Immature natural killer cell (primary cell): ENCODE measurements around the gene ATP6V1G2. TPM values are rescaled to one million over a fixed set of nuclear protein-coding genes. Genes with fewer than 3 reads are reported as not detected.

Experiments
- DNase-seq, 3 donors: peaks; one replicate each; pipeline ENCODE4 v3.0.0; 2022; ENCODE audit warnings: mixed read lengths in 1 of 3
- H3K27ac Mint-ChIP-seq, 6 donors: one replicate each; pipeline ENCODE4 v1.8.0; 2020; ENCODE audit warnings: mixed read lengths in 6 of 6, mild to moderate bottlenecking in 5 of 6, inconsistent platforms in 4 of 6, moderate library complexity in 3 of 6
- H3K27me3 Mint-ChIP-seq, 3 donors: one replicate each; pipeline ENCODE4 v1.8.0; 2020 to 2021; ENCODE audit warnings: low read depth in 3 of 3, mild to moderate bottlenecking in 3 of 3, mixed read lengths in 3 of 3, moderate library complexity in 3 of 3, inconsistent platforms in 1 of 3
- H3K36me3 Mint-ChIP-seq, 3 donors: one replicate each; pipeline ENCODE4 v1.8.0; 2020; ENCODE audit warnings: mixed read lengths in 3 of 3, inconsistent platforms in 2 of 3, mild to moderate bottlenecking in 2 of 3
- H3K4me1 Mint-ChIP-seq, 2 donors: one replicate each; pipeline ENCODE4 v1.8.0; 2020; ENCODE audit warnings: inconsistent platforms in 2 of 2, mild to moderate bottlenecking in 2 of 2, mixed read lengths in 2 of 2, moderate library complexity in 1 of 2
- H3K4me3 Mint-ChIP-seq, 5 donors: one replicate each; pipeline ENCODE4 v1.8.0; 2020; ENCODE audit warnings: mild to moderate bottlenecking in 5 of 5, mixed read lengths in 5 of 5, inconsistent platforms in 3 of 5, moderate library complexity in 3 of 5
- H3K9me3 Mint-ChIP-seq, 6 donors: one replicate each; pipeline ENCODE4 v1.8.0; 2020; ENCODE audit warnings: mild to moderate bottlenecking in 6 of 6, mixed read lengths in 6 of 6, inconsistent platforms in 4 of 6, moderate library complexity in 3 of 6
- polyA plus RNA-seq, 3 donors: library from polyadenylated mRNA; unstranded; fragments of 300-500 nt; fragmentation: Illumina TruSeq; gene quantifications; one replicate each; pipeline ENCODE4 v1.2.3, GENCODE V29; 2021

Gene ATP6V1G2
- polyA plus RNA-seq, 3 donors from 2014 or later: not detected

- Mint-ChIP-seq H3K4me3 (no peak overlapping the region), H3K9me3 (no peaks in the 10 kb centered on the region), H3K4me1 (peaks cover 36 to 60% of the 10 kb centered on the region in 2 donors), H3K27me3 (peaks cover 1 to 14% (median 2%) of the 10 kb centered on the region in 3 donors), H3K27ac (peak overlapping the region in 4 of 6 donors; percentile 7 to 53 (median 46)), H3K36me3 (peaks cover 24 to 71% (median 47%) of the 10 kb centered on the region in 3 donors)
- DNase-seq: no peak
Measured at GRCh38 chr6:31535538-31536324, 10.7 kb downstream of the ATP6V1G2 start.

GRCh38 chr6:31534521-31535040 lies 11.8 kb downstream of the ATP6V1G2 start:
- DNase-seq: no peak
- H3K4me3 Mint-ChIP-seq: no peak overlapping the region
- H3K27me3 Mint-ChIP-seq: peaks cover 0 to 10% (median 0%) of the 10 kb centered on the region in 3 donors
- peaks cover 24 to 75% (median 49%) of the 10 kb centered on the region in 3 donors for H3K36me3 Mint-ChIP-seq
- H3K27ac Mint-ChIP-seq: peak overlapping the region in 1 of 6 donors; percentile 5
- no peaks in the 10 kb centered on the region for H3K9me3 Mint-ChIP-seq
- H3K4me1 Mint-ChIP-seq: peaks cover 24 to 51% of the 10 kb centered on the region in 2 donors

- no peak for DNase-seq
- Mint-ChIP-seq H3K9me3 (no peaks in the 10 kb centered on the region), H3K4me3 (no peak overlapping the region), H3K27me3 (peaks cover 0 to 10% (median 2%) of the 10 kb centered on the region in 3 donors), H3K27ac (no peak overlapping the region), H3K36me3 (peaks cover 20 to 71% (median 43%) of the 10 kb centered on the region in 3 donors), H3K4me1 (peaks cover 19 to 46% of the 10 kb centered on the region in 2 donors)
Measured at GRCh38 chr6:31534011-31534410, 12.4 kb downstream of the ATP6V1G2 start.

DNA sequence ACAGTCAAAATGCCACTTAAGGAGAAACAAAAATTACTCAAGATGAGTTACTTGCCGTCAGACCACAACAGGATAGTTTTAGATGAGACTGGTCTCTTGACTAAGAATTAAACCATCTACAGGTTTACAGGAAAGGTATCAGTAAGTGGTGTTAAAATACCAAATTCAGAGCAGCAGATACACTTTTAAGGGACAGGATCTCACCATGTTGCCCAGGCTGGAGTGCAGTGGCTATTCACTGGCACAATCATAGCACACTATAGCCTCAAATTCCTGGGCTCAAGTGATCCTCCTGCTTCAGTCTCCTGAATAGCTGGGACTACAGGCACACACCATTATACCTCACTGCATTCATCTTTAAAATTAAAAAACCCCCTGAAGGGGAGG lies 13.0 kb downstream of the ATP6V1G2 start:
- Mint-ChIP-seq H3K36me3 (peaks cover 20 to 66% (median 38%) of the 10 kb centered on the region in 3 donors), H3K4me1 (peaks cover 13 to 40% of the 10 kb centered on the region in 2 donors), H3K27me3 (peaks cover 2 to 10% (median 3%) of the 10 kb centered on the region in 3 donors), H3K4me3 (no peak overlapping the region), H3K27ac (peak overlapping the region in 4 of 6 donors; percentile 26 to 61 (median 38)), H3K9me3 (no peaks in the 10 kb centered on the region)
- no peak for DNase-seq

- no peaks in the 10 kb centered on the region for H3K9me3 Mint-ChIP-seq
Measured at GRCh38 chr6:31532644-31533454, 13.6 kb downstream of the ATP6V1G2 start.

DNA sequence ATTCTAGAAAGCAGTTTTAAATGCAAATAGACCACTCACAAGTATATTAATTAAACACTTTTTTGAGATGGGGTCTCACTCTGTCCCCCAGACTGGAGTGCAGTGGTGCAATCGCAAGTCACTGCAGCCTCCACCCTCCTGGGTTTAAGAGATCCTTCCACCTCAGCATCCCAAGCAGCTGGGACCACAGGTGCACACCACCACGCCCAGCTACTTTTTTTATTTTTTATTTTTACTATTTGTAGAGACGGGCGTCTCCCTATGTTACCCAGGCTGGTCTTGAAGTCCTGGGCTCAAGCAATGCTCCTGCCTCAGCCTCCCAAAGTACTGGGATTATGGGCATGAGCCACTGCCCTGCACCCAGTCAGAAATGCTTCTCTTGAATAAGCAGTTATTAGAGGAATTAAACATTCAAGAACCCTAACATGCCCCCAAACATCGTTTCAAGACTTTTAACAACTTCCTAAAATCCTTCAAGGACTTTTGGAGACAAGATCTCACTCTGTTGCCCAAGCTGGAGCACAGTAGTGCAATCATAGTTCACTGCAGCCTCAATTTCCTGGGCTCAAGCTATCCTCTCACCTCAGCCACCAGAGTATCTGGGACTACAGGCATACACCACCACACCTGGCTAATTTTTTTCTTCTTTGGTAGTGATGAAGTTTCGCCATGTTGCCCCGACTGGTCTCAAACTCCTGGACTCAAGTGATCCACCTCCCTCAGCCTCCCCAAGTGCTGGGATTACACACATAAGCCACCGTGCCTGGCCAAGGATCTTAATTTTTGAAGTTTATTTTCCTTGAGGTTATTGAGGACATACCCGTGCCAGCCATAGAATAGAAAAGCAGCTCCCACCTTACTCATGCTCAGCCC lies 14.4 kb downstream of the ATP6V1G2 start:
- Mint-ChIP-seq H3K9me3 (no peaks in the 10 kb centered on the region), H3K27ac (peak overlapping the region in 4 of 6 donors; percentile 39 to 61 (median 53)), H3K4me1 (peaks cover 10 to 36% of the 10 kb centered on the region in 2 donors), H3K4me3 (no peak overlapping the region), H3K36me3 (peaks cover 20 to 59% (median 35%) of the 10 kb centered on the region in 3 donors), H3K27me3 (peaks cover 2 to 11% (median 3%) of the 10 kb centered on the region in 3 donors)
- no peak for DNase-seq

More at GRCh38 chr6:31532644-31533454, 13.6 kb downstream of the ATP6V1G2 start:
- Mint-ChIP-seq H3K27me3 (peaks cover 2 to 11% (median 3%) of the 10 kb centered on the region in 3 donors), H3K4me1 (peaks cover 10 to 36% of the 10 kb centered on the region in 2 donors), H3K27ac (peak overlapping the region in 5 of 6 donors; percentile 36 to 76 (median 61)), H3K4me3 (no peak overlapping the region), H3K36me3 (peaks cover 20 to 63% (median 35%) of the 10 kb centered on the region in 3 donors)
- DNase-seq: no peak

DNA sequence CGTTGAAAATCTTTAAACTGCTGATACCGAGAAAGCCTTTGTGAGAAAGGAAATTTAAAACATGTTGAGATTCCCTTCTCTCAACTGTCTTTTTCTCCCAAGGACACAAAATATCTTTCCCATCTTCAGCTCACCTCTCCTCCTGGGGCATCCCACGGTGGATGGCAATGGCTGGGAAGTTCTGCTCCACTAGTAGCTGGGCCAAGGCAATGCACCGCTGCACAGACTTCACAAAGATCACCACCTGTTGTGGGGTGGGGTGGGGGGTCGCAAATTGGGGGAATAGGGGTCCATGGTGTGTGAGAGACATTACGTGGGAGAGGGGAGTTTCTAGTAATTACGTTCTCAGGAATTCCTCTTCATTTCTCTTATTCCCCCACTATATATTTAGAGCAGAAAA lies 15.2 kb downstream of the ATP6V1G2 start:
- no peak overlapping the region for H3K4me3 Mint-ChIP-seq
- peaks cover 16 to 53% (median 29%) of the 10 kb centered on the region in 3 donors for H3K36me3 Mint-ChIP-seq
- H3K4me1 Mint-ChIP-seq: peaks cover 8 to 30% of the 10 kb centered on the region in 2 donors
- no peaks in the 10 kb centered on the region for H3K9me3 Mint-ChIP-seq
- no peak for DNase-seq
- no peak overlapping the region for H3K27ac Mint-ChIP-seq
- peaks cover 2 to 11% (median 3%) of the 10 kb centered on the region in 3 donors for H3K27me3 Mint-ChIP-seq

- H3K4me1 Mint-ChIP-seq: peaks cover 3 to 25% of the 10 kb centered on the region in 2 donors
- H3K4me3 Mint-ChIP-seq: no peak overlapping the region
- no peaks in the 10 kb centered on the region for H3K9me3 Mint-ChIP-seq
- no peak for DNase-seq
- H3K36me3 Mint-ChIP-seq: peaks cover 16 to 48% (median 24%) of the 10 kb centered on the region in 3 donors
- peaks cover 2 to 11% (median 3%) of the 10 kb centered on the region in 3 donors for H3K27me3 Mint-ChIP-seq
- H3K27ac Mint-ChIP-seq: peak overlapping the region in 1 of 6 donors; percentile 21
Measured at GRCh38 chr6:31530659-31531058, 15.7 kb downstream of the ATP6V1G2 start.

GRCh38 chr6:31529329-31530150 lies 16.9 kb downstream of the ATP6V1G2 start:
- Mint-ChIP-seq H3K9me3 (no peaks in the 10 kb centered on the region), H3K4me3 (no peak overlapping the region), H3K36me3 (peaks cover 15 to 38% (median 16%) of the 10 kb centered on the region in 3 donors), H3K4me1 (peaks cover 3 to 21% of the 10 kb centered on the region in 2 donors), H3K27me3 (peaks cover 2 to 5% (median 3%) of the 10 kb centered on the region in 3 donors), H3K27ac (peak overlapping the region in 1 of 6 donors; percentile 17)
- no peak for DNase-seq

DNA sequence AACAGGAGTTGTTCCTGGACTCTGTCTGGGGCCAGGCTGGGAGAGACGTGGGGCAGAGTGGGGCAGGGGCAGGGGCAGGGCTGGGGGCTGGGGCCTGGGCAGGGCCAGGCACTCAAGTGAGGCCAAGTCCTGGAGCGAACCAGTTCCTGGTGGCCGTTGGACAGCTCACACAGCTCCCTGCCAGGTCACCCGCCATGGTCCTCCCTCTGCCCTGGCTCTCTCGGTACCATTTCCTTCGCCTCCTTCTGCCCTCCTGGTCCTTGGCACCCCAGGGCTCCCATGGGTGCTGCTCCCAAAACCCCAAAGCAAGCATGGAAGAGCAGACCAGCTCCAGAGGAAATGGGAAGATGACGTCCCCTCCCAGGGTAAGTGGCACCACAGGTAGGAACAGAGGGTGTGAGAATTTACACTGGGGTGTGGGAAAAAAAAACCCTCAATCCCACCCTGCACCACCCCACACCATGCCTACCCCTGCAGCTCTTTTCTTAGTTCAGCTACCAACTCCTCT lies 17.5 kb downstream of the ATP6V1G2 start, which contains the start of gene MCCD1:
MCCD1 (plus strand) TSS at position 142 of the 508 bp plus-strand sequence; CDS start at position 195, 53 bp downstream.
- DNase-seq: no peak
- H3K4me3 Mint-ChIP-seq: no peak within 1 kb of the TSS
- H3K27ac Mint-ChIP-seq: peak within 1 kb of the TSS in 1 of 6 donors; percentile 29
- peaks cover 15 to 35% (median 16%) of the 10 kb centered on the region in 3 donors for H3K36me3 Mint-ChIP-seq
- H3K9me3 Mint-ChIP-seq: no peaks in the 10 kb centered on the region
- H3K27me3 Mint-ChIP-seq: peaks cover 2 to 3% (median 3%) of the 10 kb centered on the region in 3 donors
- peaks cover 3 to 21% of the 10 kb centered on the region in 2 donors for H3K4me1 Mint-ChIP-seq

DNA sequence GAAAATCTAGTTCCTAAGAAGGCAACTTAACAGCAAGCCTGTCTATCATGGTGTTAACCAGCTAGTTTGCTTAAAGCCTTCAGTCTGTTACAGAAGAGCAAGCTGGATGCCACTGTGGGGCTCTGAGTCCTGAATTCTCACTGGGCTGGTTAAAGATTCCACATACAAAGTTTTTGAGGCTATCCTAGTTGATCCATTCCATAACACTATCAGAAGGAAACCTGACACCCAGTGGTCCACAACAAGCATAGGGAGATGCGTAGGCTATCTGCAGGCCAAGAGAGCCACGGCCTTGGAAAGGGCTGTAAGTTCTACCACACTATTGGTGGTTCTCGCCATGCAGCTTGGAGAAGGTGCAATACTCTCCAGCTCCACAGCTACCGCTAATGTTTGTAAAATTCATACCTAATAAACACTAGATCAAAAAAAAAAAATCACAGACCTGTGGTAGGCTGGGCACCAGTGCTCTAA lies 18.1 kb downstream of the ATP6V1G2 start:
- H3K4me1 Mint-ChIP-seq: peaks cover 3 to 18% of the 10 kb centered on the region in 2 donors
- H3K36me3 Mint-ChIP-seq: peaks cover 13 to 34% (median 14%) of the 10 kb centered on the region in 3 donors
- peaks cover 2 to 3% (median 3%) of the 10 kb centered on the region in 3 donors for H3K27me3 Mint-ChIP-seq
- H3K4me3 Mint-ChIP-seq: no peak overlapping the region
- peak overlapping the region in 1 of 6 donors; percentile 29 for H3K27ac Mint-ChIP-seq
- no peak for DNase-seq
- H3K9me3 Mint-ChIP-seq: no peaks in the 10 kb centered on the region
